DMS53 (cell line): ENCODE results near the gene CALHM2.
A peak's percentile ranks its signal among the peaks of the same experiment; 100 is the strongest.

Source experiments
- DNase-seq: peaks from one replicate; lab custom pipeline; 2025; lab: John Stamatoyannopoulos, UW

The CALHM2 gene

GRCh38 chr10:103416436-103417147 lies 35.6 kb downstream of the CALHM2 start:
- DNase-seq, result peak; percentile 86

- no peak for DNase-seq
Measured at GRCh38 chr10:103415581-103415980, 36.6 kb downstream of the CALHM2 start.

GRCh38 chr10:103413564-103413963 lies 38.6 kb downstream of the CALHM2 start:
- DNase-seq, result no peak

GRCh38 chr10:103397191-103397825 lies 54.9 kb downstream of the CALHM2 start:
- peak; percentile 27 for DNase-seq

GRCh38 chr10:103396789-103397087 lies 55.4 kb downstream of the CALHM2 start:
- DNase-seq, result no peak
